HCT116 (cell line): Measurements from ENCODE around the gene CALN1. TPM values are rescaled to one million over a fixed set of nuclear protein-coding genes. Genes with fewer than 3 reads are reported as not detected.

Source experiments
- ATAC-seq: fragments of 200-7000 bp; cut with Tn5 transposase; 2 replicates; pipeline ENCODE4 v1.9.1; 2020; ENCODE audit warnings: mild to moderate bottlenecking, moderate library complexity
- BruUV-seq: library from RNA; stranded (reverse); fragments of 400-500 nt; replicated peaks from 2 replicates; lab custom pipeline; 2021; lab: Mats Ljungman, UMichigan
- CTCF ChIA-PET: fragments of 300-600 bp; sonication (Branson Sonifier 250); formaldehyde crosslinking; loops from one replicate; lab custom pipeline; 2021; ENCODE audit warnings: antibody characterized with exemption; lab: Charles Lee
- POLR2A ChIA-PET: fragments of 300-600, 350-600 bp; sonication (Branson Sonifier 250); formaldehyde crosslinking; loops from one replicate; lab custom pipeline; 2021; ENCODE audit warnings: antibody characterized with exemption; lab: Charles Lee
- RAD21 ChIA-PET, 2 experiments: fragments of 300-600 bp; sonication (Branson Sonifier 250); formaldehyde crosslinking; loops; one replicate each; lab custom pipeline; 2023; ENCODE audit warnings: low total read pairs in 2 of 2; ENCODE audit not compliant: uncharacterized antibody in 2 of 2, unreplicated experiment in 2 of 2, low non-redundant PET in 1 of 2; lab: Charles Lee
- DNase-seq: peaks from one replicate; pipeline ENCODE4 v3.0.0-alpha.2; 2010; ENCODE audit warnings: low read depth, low spot score
- H2AFZ ChIP-seq: fragments of 200-600 bp; shearing (Covaris generic), sonication (generic); 2 replicates; pipeline ENCODE4 v1.6.1; 2017; ENCODE audit warnings: low read depth, mixed run types, mixed read lengths, antibody characterized with exemption, low read length; ENCODE audit not compliant: poor library complexity, severe bottlenecking
- H3K27ac ChIP-seq: 2 replicates; pipeline ENCODE4 v1.5.1; 2012; ENCODE audit warnings: low read depth, low read length
- H3K27me3 ChIP-seq: fragments of 200-600 bp; sonication (generic); 2 replicates; pipeline ENCODE4 v1.6.1; 2016; ENCODE audit warnings: mixed run types, low read length, mixed read lengths; ENCODE audit not compliant: insufficient read depth
- H3K36me3 ChIP-seq, 2 experiments: fragments of 200-500 bp in 1 of 2; fragments of 200-600 bp in 1 of 2; sonication (Bioruptor generic) in 1 of 2; sonication (generic) in 1 of 2; 2 replicates each; pipeline versions ENCODE4 v1.5.1 to v1.6.1; 2014 to 2016; ENCODE audit warnings: low read length in 2 of 2, inconsistent platforms in 1 of 2, mixed read lengths in 1 of 2, mixed run types in 1 of 2; ENCODE audit not compliant: insufficient read depth in 2 of 2, control insufficient read depth in 1 of 2
- H3K4me1 ChIP-seq, 2 experiments: fragments of 200-600 bp in 1 of 2; sonication (generic) in 1 of 2; 2 replicates each; pipeline versions ENCODE4 v1.5.1 to v1.6.1; 2012 to 2017; ENCODE audit warnings: low read length in 2 of 2, inconsistent platforms in 1 of 2, mild to moderate bottlenecking in 1 of 2, mixed read lengths in 1 of 2, mixed run types in 1 of 2, moderate library complexity in 1 of 2; ENCODE audit not compliant: insufficient read depth in 2 of 2, control insufficient read depth in 1 of 2
- H3K4me2 ChIP-seq: fragments of 200-600 bp; sonication (generic); 2 replicates; pipeline ENCODE4 v1.6.1; 2017; ENCODE audit warnings: mixed run types, low read length, mixed read lengths
- H3K4me3 ChIP-seq, 2 experiments: fragments of 200-600 bp in 1 of 2; sonication (generic) in 1 of 2; replicated peaks in 1 of 2; 2 replicates each; pipeline ENCODE4 v1.5.1; 2011 to 2016; ENCODE audit warnings: low read length in 2 of 2, control low read depth in 1 of 2, low read depth in 1 of 2, mild to moderate bottlenecking in 1 of 2, mixed read lengths in 1 of 2, mixed run types in 1 of 2
- H3K79me2 ChIP-seq: fragments of 200-600 bp; sonication (generic); 2 replicates; pipeline ENCODE4 v1.6.1; 2017; ENCODE audit warnings: mild to moderate bottlenecking, mixed run types, low read length, moderate library complexity, mixed read lengths; ENCODE audit not compliant: insufficient read depth
- H3K9ac ChIP-seq: fragments of 200-600 bp; sonication (generic); 2 replicates; pipeline ENCODE4 v1.6.1; 2016; ENCODE audit warnings: low read length, mixed read lengths
- H3K9me2 ChIP-seq: fragments of 200-600 bp; sonication (generic), shearing (Covaris generic); 2 replicates; pipeline ENCODE4 v1.6.1; 2017; ENCODE audit warnings: mixed run types, mild to moderate bottlenecking, moderate library complexity; ENCODE audit not compliant: insufficient read depth
- H3K9me3 ChIP-seq, 2 experiments: fragments of 200-500 bp in 1 of 2; fragments of 200-600 bp in 1 of 2; sonication (Bioruptor generic) in 1 of 2; sonication (generic) in 1 of 2; 2 replicates each; pipeline ENCODE4 v1.6.1; 2014 to 2017; ENCODE audit warnings: low read length in 2 of 2, mixed read lengths in 2 of 2, inconsistent platforms in 1 of 2, low read depth in 1 of 2, mild to moderate bottlenecking in 1 of 2, mixed run types in 1 of 2, moderate library complexity in 1 of 2; ENCODE audit not compliant: control insufficient read depth in 1 of 2, insufficient read depth in 1 of 2
- H4K20me1 ChIP-seq: fragments of 200-600 bp; sonication (generic), shearing (Covaris generic); 2 replicates; pipeline ENCODE4 v1.6.1; 2017; ENCODE audit warnings: mixed run types, mild to moderate bottlenecking, moderate library complexity; ENCODE audit not compliant: insufficient read depth
- CEBPB ChIP-seq: IDR thresholded peaks from 2 replicates; pipeline ENCODE4 v1.6.1; 2012; ENCODE audit warnings: low read depth
- EGR1 ChIP-seq: IDR thresholded peaks from 2 replicates; pipeline ENCODE4 v1.6.1; 2012; ENCODE audit warnings: low read depth
- REST ChIP-seq: IDR thresholded peaks from 2 replicates; pipeline ENCODE4 v1.6.1; 2012; ENCODE audit warnings: low read depth
- TCF7L2 ChIP-seq: IDR thresholded peaks from 2 replicates; pipeline ENCODE4 v1.7.0; 2011; ENCODE audit warnings: borderline replicate concordance, inconsistent platforms; ENCODE audit not compliant: insufficient read depth, insufficient read length; ENCODE audit errors: extremely low read depth
- YY1 ChIP-seq: IDR thresholded peaks from 2 replicates; pipeline ENCODE4 v1.6.1; 2011; ENCODE audit warnings: low read length, low read depth, moderate library complexity, mild to moderate bottlenecking; ENCODE audit not compliant: insufficient replicate concordance; ENCODE audit errors: extremely low read depth
- ZFX ChIP-seq: fragments of 450-650 bp; IDR thresholded peaks from 2 replicates; pipeline ENCODE4 v1.6.1; 2017
- ZNF274 ChIP-seq: fragments of 200-500 bp; sonication (Bioruptor generic); IDR thresholded peaks from 2 replicates; pipeline ENCODE4 v1.6.1; 2014; ENCODE audit warnings: mild to moderate bottlenecking, low read depth, low read length, inconsistent platforms
- intact Hi-C: fragments of 100-400 bp; cut with micrococcal nuclease; formaldehyde crosslinking; loops from 2 replicates; pipeline ENCODE4 v1.10.0; 2022
- total RNA-seq: library from RNA; stranded (reverse); gene quantifications from one replicate; pipeline ENCODE4 v1.2.1, GENCODE V29; 2021; ENCODE audit not compliant: unreplicated experiment

Gene CALN1
- total RNA-seq, 1 experiment from 2014 or later: 0.17 TPM

- POLR2A ChIA-PET: no interaction called here
- no peaks in the 10 kb centered on the region for H3K36me3 ChIP-seq
- intact Hi-C loops: no loop called here
Measured at GRCh38 chr7:72190919-72191318, 221.2 kb downstream of the CALN1 start.

More at GRCh38 chr7:72190919-72191318, 221.2 kb downstream of the CALN1 start:
- Histone ChIP-seq H3K27ac (no peak overlapping the region), H2AFZ (no peak overlapping the region), H4K20me1 (no peaks in the 10 kb centered on the region), H3K9me2 (no peaks in the 10 kb centered on the region), H3K9ac (no peak overlapping the region), H3K79me2 (no peaks in the 10 kb centered on the region), H3K4me1 (no peaks in the 10 kb centered on the region), H3K4me2 (no peak overlapping the region), H3K27me3 (no peaks in the 10 kb centered on the region), H3K4me3 (no peak overlapping the region), H3K9me3 (no peaks in the 10 kb centered on the region)
- ChIA-PET CTCF (no interaction called here), RAD21 (no interaction called here)
- DNase-seq: no peak
- no peak for TF ChIP-seq ZFX
- TF ChIP-seq CEBPB: no peak
- TF ChIP-seq REST: no peak
- TF ChIP-seq TCF7L2: no peak
- TF ChIP-seq YY1: no peak
- no peak for TF ChIP-seq EGR1
- TF ChIP-seq ZNF274: no peak
- no peak for ATAC-seq
- no TSS peak for BruUV-seq
